Activated CD8-positive, alpha-beta memory T cell treated with anti-CD3 and anti-CD28 coated beads, Interleukin-2, amount 50 U/mL, for 48 hours (primary cell): ENCODE measurements around the gene PHACTR1.

ENCODE experiments used
- DNase-seq: peaks from one replicate; pipeline ENCODE4 v3.0.0-alpha.2; 2020

Gene PHACTR1

DNA sequence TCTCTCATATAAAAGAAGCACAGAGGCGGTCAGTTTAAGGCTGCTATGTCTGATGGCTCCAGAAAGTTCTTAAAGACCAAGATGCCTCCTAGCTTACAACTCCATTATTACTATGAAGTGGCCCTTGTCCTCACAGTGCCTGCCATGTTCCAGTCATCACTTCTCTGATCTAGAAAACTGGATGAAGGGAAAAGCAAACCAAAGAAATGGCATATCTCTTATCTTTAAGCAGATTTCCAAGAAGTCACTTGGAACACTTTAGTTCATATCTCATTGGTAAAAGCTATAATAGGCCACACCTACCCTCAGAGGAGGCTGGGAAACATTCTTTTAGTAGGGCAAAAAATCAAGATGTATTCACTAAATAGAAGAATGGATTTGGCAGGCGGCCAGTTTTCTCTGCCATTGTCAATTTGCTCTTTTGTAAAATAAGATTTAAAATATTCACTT, 322.2 kb downstream of the PHACTR1 start:
- DNase-seq: no peak

DNA sequence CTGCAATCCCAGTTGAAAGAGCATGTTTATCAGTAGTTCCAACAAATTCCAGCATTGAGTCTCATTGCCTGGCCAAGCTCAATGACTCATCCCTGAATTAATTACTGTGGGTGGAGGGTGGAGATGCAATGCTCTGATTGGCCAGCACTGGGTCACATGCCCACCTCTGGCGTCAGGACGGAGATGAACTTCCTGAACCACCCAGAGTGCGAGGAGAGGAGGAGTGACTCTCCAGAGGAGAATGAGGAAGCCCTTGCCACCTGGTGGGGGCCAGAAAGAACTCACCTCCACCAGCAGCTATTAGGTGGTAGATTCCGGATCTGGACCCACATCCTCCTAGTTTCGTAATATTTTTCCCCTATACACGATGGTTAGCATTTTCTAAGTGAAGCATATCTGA, 327.8 kb downstream of the PHACTR1 start:
- DNase-seq: no peak

DNA sequence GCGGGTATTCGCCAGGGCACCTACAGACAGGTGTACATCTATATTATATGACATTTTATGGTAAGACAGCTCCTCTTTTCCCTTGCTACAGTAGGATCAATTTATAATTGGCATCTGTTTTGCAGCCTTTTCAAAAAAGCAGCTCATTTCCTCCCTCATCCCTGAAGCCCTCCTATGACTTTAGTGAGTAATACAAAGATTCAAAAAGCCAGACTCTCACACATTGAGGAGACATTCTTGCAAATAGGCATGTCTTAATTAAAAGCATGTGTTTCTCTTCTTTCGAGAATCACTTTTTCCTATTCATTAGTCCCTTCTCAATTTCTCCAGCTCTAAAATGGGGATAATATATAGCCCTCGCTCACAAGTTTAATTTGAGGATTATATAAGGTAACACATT, 328.3 kb downstream of the PHACTR1 start:
- no peak for DNase-seq

DNA sequence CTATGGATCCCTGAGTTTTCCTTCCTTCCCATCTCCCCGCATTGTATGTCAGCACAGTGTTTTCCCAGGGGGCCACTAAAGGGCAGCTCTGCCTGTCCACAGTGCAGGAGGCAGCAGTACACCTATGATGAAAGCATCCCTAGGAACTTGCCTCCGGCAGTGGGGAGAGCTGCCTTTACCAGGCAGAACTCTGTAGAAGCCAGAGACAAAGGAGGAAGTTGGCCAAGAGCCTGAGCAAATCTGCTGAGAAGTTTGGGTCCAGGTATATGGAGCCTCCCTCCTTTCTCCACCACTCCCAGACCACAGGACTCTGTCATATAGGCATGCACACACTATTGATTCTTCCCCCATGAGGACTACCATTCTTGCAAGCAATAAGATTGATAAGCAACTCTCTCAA, 329.1 kb downstream of the PHACTR1 start:
- no peak for DNase-seq

DNA sequence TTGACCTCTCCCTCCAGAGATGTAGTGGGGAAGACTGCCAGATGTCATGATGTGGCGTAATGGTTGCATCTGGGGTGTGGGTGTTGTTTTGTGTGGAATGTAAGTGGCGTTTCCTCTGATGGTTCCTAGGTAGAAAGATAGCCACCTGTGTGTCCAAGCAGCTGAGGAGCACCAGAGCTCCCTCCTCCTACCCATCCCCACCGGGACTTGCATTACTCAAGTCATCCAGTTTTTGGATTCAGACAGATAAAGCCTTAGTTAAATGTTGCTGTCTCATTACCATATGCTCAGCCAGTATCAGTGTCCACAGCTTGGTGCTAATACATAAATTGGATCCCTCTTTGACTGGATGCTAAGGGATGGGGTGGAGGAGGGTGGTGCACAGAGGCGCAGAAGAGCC, 329.5 kb downstream of the PHACTR1 start:
- no peak for DNase-seq

DNA sequence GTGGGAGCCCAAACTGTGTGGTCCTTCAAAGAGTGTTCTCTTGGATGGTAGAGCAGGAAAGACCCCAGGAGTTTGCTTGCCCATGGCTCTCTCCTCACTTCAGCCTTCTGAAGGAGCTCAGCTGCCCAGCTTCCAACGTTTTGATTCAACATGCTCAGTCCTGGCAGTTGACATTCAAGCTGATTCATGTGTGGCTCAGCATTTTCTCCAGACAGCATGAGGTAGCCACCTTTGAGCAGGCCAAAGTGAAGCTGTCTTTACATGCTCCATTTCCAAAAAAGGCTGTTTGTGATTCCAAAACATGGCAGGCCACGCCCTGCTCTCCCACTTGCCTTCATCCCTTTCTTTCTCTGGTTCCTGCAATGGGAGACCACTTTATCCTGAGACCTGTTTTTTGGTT, 331.5 kb downstream of the PHACTR1 start:
- no peak for DNase-seq

DNA sequence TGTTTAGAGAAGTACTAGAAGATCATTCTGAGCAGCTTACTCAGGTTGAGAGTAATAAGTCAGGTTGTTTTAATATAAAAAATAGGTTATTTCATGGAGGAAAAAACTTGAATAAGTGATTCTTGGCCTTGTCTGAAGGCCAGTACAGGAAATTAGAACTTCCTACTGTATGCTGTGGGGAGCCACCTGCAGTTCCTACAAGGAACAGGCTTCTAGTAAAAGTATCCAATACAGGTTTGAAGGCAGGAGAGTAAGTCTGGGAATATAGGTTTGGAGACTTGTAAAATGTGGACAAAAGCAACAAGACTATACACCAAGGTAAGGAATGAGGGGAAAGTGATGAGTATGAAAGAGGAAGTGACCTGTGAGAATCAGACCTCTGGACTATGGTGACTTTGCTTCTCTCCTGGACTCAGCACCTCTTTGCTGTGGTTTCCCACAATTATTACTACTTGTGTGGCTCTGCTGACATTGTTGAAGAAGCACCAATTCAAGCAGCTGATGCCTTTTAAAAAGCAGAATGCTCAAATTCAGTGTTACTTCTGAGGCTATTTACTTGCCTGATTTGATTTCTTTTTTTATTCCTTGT, 333.2 kb downstream of the PHACTR1 start:
- no peak for DNase-seq

DNA sequence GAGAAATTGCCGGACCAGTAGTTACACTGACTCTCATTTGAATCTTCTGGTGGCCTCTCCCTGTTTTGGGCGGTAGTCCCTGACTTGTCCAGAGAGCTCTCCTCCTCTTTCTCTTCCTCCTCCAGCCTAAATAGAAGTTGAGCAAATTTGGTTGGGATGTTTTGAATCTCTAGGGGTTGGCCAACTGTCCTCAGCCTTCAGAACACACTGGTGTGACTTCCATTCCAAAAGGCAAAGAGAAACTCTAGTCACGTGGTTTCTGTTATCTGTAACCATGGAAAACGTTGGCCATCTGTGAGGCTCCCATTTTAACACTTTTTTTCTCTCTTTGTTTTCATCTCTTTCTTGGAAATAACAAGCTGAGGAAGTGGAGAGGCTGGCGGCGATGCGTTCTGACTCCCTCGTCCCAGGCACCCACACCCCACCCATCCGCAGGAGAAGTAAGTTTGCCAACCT, 336.5 kb downstream of the PHACTR1 start:
- DNase-seq: no peak

DNA sequence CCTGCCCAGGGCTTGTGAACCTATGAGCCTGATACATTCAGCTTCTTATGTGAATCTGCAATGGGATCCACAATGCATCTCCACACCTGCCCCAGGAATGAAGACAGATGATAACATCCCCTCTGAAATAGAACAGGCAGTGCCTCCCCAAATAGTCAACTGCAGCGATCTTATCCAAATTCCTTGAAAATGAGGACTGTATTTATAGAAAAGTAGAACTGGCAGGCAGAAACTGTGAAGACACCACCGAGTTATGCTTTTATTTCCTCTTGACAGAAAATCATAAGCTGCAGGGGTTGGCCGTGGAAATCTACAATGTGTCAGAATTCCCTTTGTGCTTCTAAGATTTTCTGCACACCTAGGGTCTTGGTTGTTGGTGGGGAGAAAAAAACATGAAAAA, 341.5 kb downstream of the PHACTR1 start:
- no peak for DNase-seq

DNA sequence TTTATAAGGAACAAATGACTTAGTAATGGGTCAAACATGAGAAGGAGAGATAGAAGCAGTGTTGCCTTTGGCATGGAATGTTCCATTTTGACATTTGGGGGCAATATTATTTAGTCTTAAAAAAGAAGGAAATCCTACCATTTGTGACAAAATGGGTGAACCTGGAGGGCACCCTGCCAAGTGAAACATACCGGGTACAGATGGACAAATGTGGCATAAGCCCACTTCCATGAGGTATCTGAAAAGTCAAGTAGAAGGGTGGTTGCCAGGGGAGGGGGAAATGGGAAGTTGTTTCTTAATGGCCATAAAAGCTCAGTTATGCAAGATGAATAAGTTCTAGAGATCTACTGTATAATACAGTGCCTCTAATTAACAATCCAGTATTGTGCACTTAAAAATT, 342.5 kb downstream of the PHACTR1 start:
- DNase-seq: no peak

DNA sequence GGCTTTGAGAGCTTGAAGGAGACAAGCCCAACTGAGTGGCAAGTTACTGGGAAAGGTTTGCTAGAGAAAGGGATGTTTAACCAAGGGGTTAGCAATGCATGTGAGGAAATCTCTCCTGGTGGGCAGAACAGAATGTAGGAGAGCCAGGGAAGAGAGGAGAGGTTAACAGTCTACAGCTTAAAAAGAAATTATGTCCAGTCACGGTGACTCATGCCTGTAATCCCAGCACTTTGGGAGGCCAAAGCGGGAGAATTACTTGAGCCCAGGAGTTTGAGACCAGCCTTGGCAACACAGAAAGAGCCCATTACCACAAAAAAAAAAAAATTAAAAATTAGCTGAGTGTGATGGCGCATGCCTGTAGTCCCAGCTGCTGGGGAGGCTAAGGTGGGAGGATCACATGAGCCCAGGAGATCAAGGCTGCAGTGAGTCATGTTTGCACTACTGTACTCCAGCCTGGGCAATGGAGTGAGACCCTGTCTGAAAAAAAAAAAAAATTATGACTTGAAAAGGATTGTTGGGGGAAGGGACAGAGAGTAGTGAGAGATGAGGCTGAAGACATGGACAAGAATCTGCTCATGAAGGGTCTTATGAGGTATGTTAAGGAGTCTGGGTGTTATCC, 346.8 kb downstream of the PHACTR1 start:
- no peak for DNase-seq

DNA sequence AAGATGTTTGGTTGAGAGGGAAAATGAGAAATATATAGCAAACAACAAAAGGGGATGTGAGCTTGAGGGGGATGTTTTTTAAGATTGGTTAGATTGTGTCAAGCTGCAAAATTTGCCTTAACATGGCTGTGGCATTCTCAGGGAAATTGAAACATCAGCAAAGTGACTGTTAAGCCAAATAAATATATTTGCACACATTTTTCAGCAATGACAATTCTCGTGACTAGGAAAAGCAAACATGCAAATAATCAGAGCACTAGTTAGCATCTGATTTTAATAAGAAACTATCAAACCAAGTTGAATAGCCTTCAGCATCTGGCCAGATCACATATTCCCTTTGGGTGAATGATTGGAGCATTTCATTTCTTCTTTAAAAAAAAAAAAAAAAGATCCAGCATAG, 349.0 kb downstream of the PHACTR1 start:
- no peak for DNase-seq

DNA sequence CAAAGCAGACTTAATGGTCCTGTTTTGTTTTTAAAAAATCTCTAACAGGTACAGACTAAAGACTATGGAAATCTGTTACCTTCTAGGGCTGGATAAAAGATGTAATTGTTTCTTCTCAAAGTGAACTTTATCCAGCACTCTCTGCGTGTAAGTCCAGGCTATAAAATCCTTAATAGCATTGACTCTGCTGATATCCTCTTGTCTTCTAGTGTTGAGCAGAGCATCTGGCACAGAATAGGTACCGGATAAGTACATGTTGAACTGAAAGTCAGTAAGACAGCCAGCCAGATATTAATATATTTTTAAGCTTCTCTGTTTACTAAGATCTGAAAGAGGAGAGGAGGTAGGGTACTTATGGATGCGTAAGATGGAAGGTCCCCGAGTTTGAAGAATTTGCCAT, 349.5 kb downstream of the PHACTR1 start:
- no peak for DNase-seq

DNA sequence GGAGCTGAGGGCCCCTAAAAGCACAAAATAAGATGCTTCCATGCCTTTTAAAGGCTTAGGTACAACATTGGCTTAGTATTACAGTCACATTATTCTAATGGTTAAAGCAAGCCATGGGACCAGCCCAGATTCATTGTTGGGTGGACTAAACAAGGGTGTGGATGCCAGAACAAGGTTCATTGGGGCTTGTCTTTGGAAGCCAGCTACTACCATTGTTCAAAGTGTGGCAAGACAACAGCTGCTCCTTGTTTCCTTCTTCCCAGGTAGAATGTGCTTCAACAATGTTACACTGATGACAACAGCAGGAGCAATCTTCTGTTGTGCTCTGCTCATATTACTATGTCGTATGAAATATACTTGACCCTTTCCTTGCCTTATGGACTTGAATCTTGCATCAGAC, 350.3 kb downstream of the PHACTR1 start:
- DNase-seq: no peak

DNA sequence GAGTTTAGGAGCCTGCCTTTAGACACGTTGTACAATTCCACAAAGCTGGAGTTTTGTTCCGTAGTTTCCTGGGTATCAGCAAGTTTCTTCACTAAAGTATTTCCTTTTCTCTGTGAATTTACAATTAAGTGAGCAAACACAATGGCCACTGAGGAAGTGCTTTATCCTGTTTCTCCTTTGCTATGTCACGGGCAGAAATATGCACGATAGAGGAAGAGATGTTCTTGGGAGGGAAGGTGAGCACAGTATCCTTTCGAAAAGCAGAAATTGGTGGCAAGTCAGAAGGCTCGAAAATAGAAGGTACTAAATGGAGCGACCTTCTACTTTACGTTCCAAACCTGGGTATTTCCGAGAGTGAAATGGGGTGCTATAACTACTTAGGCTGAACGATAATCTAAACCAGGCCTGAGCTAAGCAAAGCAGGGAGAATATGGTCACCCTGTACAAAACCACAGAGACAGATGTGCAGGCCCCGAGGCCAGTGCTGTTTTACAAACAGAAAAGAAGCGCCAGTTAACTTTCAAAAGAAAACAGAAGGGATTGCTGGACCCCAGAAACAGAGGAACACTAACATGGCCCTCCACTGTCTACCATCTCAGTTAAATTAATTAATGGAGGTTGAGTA, 352.1 kb downstream of the PHACTR1 start:
- DNase-seq: no peak

DNA sequence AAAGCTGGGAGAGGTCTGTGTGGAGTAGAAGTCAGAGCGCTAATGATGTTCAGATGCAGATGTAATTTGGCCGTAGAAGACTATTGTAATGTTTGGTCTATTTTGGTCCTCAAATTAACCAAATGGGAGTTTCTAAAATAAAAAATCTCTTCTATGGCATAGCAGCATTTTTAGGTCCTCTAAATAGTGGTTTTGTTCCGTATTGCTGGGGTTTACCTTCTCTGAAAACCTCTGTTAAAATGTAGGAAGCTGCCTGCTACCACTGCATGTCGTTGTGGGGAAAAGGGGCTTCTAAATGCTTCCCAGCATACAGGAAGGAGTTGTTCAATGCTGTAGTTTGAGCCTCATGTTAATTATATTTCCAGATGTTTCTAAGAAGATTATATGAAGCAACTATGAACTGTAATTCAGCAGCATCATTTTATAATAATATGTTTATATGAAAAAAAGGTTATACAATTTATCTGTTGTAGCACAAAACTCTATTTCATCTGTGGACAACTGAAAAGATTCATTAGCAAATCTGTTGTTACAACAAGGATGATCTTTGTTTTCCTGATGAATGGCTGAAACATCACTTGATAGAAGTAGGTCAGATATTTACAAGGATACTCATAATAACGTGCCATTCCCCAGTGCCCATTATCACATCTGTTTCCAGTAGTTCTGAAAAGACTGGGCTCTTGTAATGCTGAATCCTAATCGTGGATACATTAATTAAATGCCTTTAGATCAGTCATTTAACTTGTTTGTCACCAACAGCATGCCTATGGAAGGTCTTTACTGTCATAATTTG, 355.2 kb downstream of the PHACTR1 start:
- no peak for DNase-seq

DNA sequence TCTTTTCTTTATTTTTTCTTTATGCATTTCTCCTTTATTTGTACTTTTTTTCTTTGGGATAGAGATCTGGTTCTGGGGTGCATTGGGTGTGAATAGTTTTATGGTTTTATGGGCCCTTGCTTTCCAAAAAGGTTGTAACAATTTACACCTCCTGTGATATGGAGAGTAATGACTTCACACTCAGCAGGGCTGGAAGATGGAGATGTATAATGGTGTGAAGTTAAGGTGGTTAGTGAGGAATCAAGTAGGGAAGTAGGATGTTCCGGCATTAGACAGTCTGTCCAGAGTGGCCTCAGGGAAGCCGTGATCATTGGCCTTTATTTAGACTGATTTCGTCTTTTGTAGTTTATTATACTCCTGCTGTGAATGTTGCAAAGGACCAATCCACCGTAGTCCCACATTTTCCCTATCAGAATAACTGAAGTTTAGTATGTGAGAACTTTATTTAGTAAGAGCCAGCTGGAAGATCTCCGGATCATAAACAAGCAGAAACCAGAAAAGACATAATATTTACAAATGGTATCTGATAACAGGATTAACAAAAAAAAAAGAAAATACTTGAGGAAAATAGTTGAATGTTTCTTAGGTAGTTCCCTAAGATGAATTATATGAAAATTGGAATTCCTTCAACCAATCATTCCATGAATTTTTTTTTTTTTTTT, 356.2 kb downstream of the PHACTR1 start:
- no peak for DNase-seq

DNA sequence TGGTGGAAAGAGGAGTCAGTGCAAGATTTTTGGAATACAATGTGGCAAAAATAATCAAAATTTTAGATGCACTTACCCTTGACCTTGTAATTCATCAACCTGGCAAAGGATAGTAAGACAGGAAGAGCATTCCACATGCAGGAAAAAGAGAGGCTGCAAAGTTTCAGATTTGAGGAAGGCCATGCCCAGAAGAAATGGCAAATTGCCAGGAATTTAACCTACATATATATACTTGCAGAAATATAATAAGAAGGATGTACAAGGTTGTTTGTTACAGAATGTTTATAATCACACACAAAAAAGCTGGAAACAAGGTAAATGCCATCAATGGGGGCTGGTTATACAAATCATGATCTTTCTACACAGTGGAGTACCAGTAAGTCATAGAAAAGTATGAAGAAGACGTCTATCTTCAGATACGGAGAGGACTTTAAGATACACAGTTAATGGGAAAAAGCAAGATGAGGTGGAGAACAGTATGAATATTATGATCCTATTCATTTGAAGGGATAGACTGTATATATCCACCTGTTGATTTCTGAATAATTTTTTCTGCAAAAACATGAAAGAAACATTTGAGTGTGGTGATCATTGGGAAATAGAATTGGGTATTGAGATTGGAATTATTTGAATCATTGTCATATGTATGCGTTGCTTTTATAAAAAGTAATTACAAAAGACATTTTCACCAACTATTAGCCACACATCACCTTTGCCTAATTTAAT, 358.0 kb downstream of the PHACTR1 start:
- DNase-seq: no peak

DNA sequence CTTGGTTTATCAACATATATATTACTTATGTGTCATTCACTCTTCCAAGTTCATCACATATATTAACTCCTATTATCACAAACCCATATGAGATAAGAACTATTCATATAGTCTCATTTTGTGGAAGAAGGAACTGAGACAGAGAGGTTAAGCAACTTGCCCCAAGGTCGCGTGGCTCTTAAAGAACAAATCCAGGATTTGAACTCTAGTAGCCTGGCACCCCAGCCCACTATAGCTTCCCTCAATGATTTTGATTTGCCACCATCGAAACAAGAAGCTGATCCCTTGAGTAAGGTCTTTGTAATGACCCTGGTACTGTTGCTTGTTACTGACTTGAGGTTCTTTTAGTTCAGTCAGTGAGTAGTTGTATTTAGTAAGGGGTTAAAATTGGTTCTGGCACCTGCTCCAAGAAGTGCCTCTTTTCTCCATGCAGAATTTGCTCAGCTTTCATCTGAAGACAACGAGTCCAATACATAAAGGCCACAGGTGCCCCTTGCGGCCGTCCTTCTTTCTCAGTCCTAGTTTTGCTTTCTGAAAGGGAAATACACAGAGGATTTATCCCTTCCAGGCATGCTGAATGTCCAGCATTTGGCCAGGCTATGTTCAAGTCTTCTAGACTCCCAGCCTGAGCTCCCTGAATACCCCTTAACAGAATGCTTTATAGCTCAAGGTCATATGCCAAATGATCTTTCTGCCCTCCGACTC, 358.7 kb downstream of the PHACTR1 start:
- DNase-seq: no peak

DNA sequence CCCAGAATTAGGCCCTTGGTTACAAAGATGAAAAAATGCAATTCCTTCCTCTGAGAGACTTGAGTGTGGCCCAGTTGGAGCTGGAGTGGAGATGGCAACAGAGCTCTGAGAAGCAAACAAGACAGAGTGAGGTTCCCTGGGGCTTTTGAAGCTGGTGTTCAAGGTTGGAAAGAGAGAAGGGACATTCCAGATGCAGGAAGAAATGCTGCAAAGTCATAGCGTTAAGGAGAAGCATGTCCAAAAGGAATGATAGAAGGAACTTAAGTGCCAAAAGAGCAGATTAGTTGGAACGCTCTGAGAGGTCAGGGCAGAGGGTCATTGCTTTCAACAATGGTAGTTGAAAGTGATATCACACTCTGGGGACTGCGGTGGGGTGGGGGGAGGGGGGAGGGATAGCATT, 360.0 kb downstream of the PHACTR1 start:
- no peak for DNase-seq

DNA sequence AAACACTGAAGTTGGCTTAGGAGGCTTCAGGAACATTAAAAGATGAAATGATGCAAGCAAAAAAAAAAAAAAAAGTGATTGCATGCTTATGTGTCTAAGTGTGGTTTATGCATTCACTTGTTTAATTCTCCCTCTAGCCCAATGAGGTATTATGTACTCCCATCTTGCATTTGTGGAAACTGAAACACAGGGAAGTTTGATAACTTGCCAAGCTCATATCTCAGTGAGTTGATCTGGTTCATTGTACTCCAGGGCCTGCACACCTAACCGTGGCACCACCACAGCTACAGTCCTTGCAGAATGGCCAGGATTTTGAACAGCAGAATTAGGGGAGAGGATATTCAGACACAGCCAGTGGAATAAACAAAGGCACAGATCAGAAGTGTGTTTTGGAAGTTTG, 360.6 kb downstream of the PHACTR1 start:
- DNase-seq: no peak
